Measurements from ENCODE around the gene BPIFB2.

BPIFB2 gene

GRCh38 chr20:33008336-33009213 lies 1.1 kb downstream of the BPIFB2 start:
- no peak for DNase-seq (ENCODE audit: low read depth)

- no peak for DNase-seq (ENCODE audit: low read depth)
Measured at GRCh38 chr20:33009214-33010132, 2.0 kb downstream of the BPIFB2 start.

- no peak for DNase-seq (ENCODE audit: low read depth)
Measured at GRCh38 chr20:33010133-33010504, 2.6 kb downstream of the BPIFB2 start.

GRCh38 chr20:33010674-33011449 lies 3.4 kb downstream of the BPIFB2 start:
- DNase-seq (ENCODE audit: low read depth), result no peak

- DNase-seq (ENCODE audit: low read depth), result no peak
Measured at GRCh38 chr20:33012327-33013189, 5.1 kb downstream of the BPIFB2 start.

GRCh38 chr20:33013701-33014326 lies 6.3 kb downstream of the BPIFB2 start:
- DNase-seq (ENCODE audit: low read depth), result no peak

GRCh38 chr20:33014336-33015113 lies 7.0 kb downstream of the BPIFB2 start:
- DNase-seq (ENCODE audit: low read depth), result no peak

- DNase-seq (ENCODE audit: low read depth), result no peak
Measured at GRCh38 chr20:33015114-33015484, 7.6 kb downstream of the BPIFB2 start.

GRCh38 chr20:33015700-33016580 lies 8.4 kb downstream of the BPIFB2 start:
- no peak for DNase-seq (ENCODE audit: low read depth)

- no peak for DNase-seq (ENCODE audit: low read depth)
Measured at GRCh38 chr20:33016581-33017109, 9.1 kb downstream of the BPIFB2 start.

- no peak for DNase-seq (ENCODE audit: low read depth)
Measured at GRCh38 chr20:33017542-33017941, 10.0 kb downstream of the BPIFB2 start.

GRCh38 chr20:33018169-33018931 lies 10.8 kb downstream of the BPIFB2 start:
- DNase-seq (ENCODE audit: low read depth), result no peak

- DNase-seq (ENCODE audit: low read depth), result no peak
Measured at GRCh38 chr20:33019465-33020277, 12.2 kb downstream of the BPIFB2 start.

GRCh38 chr20:33020278-33021161 lies 13.0 kb downstream of the BPIFB2 start:
- DNase-seq (ENCODE audit: low read depth), result no peak

GRCh38 chr20:33021879-33022278 lies 14.4 kb downstream of the BPIFB2 start:
- DNase-seq (ENCODE audit: low read depth), result no peak

GRCh38 chr20:33022289-33022688 lies 14.8 kb downstream of the BPIFB2 start:
- no peak for DNase-seq (ENCODE audit: low read depth)

Measured in GM04504 (cell line).